Measurements from ENCODE around the gene ADGRL3.
"Not testable (repeated sequence)": the region's sequence is repeated elsewhere in the genome, so short reads cannot be mapped to it uniquely, and the experiment has no call there.

Gene ADGRL3

DNA sequence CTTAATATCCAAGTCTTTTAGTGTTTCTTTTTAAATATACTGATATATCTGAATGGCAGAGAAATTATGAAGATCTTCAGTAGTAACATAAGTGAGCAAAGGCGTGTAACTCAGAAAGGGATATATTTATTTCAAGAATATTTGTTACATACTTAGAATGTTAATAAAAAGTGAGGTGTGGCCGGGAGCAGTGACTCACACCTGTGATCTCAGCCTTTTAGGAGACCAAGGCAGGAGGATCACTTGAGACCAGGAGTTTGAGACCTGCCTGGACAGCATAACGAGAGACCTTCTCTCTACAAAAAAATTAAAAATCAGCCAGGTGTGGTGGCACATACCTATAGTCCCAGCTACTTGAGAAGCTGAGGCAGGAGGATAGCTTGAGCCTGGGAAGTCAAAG, 651.0 kb downstream of the ADGRL3 start:
- no peak for DNase-seq

DNA sequence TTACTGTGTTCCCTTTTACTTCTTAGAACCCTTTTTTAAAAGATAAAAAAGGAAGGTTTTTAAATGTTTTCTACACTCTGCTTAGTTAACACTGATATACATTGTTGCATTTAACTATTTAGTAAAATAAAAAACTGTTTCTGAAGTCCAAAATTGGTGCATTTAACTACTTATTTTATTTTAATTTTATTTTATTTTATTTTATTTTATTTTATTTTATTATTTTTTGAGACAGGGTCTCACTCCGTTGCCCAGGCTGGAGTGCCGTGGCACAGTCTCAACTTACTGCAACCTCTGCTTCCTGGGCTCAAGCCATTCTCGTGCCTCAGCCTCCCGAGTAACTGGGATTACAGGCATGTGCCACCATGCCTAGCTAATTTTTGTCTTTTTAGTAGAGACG, 652.0 kb downstream of the ADGRL3 start:
- DNase-seq, result not testable (repeated sequence)

DNA sequence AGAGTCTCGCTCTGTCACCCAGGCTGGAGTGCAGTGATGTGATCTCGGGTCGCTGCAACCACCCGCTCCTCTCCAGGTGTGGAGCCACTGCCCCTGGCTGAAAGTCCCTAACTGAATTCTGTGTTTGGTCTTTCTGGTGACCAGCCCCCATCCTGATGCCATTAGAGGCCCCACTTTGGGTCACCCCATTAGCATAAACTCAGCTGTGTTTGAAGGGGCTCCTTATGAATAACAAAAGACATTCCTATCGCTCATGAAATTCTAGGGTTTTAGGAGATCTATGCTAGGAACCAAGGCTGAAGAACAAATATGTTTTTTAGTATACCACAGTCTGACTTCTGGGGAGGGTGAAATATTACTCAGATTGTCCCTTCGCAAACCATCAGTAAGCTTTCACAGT, 652.9 kb downstream of the ADGRL3 start:
- no peak for DNase-seq

DNA sequence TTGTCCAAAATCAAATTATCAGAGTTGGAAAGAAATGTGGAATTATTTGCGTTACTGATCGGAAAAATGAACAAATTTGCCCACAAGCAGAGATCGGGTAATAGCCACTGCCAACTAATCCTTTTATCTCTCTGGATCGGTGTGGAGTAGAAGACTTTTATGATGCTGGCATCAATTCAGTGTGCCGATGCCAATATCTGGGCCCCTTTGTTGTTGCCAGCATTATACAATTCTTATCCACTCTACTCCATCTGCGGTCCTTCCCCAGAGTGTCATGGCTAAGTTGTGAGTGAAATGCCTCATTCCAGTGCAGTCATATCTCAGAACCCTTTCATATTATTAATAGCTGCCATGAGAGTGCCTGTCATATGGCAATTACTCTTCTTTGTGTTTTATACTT, 660.2 kb downstream of the ADGRL3 start:
- DNase-seq, result no peak

DNA sequence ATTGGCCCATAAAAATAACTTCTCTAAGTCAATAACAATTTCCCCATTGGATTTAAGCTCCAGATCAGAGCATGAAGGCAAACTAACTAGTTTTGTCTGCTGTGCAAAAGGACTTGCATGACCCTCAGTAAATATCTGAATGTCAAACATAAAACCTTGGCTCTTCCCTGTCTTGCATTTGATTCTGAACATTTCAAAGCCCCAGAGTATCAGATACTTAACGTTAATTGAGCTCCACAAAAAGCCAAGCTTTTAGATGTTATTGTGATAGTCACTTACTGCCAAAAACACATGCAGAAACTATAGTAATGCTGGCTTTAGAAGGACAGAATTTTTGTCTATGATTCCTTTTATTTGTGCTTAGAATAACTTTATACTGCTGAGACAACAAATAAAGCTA, 664.2 kb downstream of the ADGRL3 start:
- no peak for DNase-seq

DNA sequence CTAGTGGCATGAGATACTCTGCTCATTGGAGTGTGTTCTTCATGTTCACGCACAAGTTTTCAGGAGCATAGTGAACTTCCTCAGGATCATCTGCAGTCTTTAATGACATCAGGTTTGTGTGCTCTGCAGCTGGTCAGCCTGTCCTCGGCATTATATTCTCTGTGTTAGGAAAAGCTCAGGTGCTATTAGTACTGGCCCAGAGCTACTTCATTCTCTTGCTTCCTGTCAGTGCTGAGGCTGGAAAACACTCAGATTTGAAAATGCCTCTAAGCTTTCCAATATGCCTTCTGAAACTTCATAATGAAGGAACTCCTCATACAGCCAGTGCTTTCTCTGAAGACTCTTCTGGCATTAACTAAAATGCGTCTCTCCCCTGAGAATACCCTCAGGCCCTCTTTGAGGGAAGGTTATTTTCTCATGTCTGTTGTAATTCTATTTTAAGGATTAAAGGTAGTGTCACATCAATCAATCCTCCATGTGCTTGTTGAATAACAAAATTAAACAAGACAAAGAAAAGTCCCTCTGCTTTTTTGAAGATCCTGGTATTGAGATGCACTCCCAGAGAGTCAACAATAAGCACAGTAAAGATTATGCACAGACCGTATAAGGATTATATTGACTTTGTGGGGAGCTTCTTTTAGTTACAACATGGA, 666.4 kb downstream of the ADGRL3 start:
- no peak for DNase-seq

DNA sequence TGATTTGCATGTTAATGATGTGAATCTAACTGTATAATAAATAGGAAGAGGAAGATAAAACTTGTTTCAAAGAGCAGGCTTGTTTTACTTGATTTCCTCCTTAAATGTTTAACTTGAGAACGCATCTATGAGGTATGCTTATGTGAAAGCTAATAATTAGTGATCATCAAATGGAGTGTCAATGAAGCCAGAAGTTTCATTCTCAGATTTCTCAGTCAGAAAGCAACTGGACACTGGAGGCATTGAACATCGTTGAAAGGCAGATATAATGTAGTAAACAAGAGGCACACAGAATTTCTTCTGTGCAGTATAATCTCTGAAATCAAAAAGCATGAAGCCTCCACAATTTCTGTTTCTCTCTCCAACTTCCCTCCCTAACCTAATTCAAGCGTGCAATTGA, 672.9 kb downstream of the ADGRL3 start:
- DNase-seq, result no peak

DNA sequence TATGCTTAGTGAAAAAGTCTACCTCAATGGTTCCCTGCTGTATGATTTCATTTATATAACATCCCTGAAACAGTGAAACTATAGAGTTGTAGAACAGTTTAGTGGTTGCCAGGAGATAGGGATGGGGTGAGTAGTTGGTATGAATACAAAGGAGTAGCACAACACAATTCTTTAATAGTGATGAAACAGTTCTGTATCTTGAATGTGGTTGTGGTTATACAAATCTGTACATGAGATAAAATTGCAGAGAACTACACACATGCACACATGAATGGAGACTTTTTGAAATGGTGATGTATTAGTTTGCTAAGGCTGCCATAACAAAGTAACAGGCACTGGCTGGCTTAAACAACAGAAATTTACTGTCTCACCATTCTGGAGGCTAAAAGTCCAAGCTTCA, 677.1 kb downstream of the ADGRL3 start:
- DNase-seq, result no peak

DNA sequence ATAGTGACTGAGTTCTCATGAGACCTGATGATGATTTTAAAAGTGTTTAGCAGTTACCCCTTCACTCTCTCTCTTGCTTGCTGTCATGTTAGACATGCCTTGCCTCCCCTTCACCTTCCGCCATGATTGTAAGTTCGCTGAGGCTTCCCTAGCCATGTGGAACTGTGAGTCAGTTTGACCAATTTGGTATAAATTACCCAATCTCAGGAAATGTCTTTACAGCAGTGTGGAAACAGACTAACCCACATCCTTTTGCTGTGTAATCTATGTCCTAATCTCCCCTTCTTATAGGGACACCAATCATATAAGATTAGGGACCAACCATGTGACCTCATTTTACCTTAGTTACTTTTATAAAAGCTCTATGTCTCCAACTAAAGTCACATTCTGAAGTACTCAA, 677.8 kb downstream of the ADGRL3 start:
- no peak for DNase-seq

DNA sequence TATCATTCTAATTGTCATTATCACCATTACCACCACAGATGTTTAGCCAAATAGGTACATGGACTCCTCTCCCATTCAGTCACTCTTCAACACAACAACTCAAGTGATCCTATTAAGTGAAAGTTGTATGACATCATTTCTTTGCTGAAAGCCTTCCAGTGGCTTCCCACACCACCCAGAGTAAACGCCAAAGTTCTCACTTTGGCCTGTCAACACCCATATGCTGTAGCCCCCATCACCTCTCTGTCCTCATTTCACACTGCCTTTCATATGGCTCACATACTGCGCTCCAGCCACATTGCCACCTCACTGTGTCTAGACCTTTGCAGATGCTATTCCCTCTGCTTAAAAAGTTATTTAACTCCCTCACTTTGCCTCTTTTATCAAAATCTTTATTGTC, 682.3 kb downstream of the ADGRL3 start:
- no peak for DNase-seq

DNA sequence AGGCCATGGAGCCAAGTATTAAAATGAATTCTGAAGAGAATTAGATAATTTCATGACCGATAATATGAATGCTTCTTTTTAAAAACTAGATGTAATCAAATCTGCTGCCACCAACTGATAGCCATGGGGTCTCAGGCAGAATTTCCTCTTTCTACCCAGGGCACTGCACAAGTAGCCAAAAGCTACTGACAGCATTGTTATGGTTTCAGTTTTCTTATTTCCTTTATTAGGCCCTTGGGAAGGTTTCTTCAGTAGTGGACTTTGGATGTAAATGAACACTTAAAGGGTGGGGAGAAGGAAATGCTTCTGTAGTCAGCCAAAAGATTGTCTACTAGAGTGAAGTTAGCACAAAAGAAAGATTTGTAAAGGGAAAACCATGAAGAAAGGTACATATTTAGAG, 686.0 kb downstream of the ADGRL3 start:
- DNase-seq, result no peak

DNA sequence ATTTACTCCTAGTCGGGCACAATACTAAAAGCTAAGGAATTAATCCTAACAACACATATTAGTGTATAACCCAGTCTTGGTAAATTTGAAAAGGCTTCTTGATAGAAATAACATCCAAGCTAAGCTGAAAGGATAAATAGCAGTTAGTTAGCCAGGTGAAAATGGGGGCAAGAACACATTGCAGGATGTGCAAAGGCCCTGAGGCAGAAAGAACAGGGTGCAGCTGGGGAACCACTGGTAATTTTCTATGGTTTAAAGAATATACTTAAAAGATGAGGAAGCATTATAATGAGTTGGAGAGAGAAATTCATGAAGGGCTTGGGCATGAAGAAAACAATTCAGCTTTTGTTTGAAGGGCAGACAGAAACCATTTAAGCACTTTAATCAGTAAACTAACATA, 689.0 kb downstream of the ADGRL3 start:
- no peak for DNase-seq

DNA sequence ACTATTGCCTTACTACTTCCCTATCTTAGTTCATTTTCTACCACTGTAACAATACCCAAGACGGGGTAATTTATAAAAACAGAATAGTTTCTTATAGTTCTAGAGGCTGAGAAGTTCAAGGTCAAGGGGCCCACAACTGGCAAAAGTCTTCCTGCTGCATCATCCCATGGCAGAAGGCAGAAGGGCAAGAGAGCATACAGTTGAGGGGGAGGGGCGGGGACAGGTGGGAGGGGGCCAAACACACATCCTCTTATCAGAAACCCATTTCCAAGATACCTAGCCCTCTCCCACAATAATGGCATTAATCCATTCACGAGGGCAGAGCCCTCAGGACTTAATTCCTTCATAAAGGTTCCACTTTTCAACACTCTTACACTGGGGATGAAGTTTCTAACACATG, 690.2 kb downstream of the ADGRL3 start:
- no peak for DNase-seq

DNA sequence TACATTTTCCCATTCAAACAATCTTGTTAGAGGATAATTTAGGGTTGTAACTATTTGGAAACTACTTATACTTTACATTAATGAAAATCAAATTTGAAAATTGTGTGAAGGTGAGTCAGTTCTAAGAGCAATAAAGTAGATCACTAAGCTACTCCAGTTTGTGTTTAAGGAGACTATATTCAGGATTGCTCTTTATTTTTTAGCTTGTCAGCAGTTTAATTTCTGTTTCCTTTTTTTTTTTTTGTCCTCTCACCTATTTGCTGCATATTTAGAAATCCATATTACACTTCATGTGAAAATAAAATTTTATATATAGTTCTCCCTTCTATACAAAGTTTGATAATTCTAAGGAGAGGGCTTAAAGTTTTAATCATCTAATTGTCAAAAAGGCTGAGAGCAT, 691.8 kb downstream of the ADGRL3 start:
- DNase-seq, result no peak

DNA sequence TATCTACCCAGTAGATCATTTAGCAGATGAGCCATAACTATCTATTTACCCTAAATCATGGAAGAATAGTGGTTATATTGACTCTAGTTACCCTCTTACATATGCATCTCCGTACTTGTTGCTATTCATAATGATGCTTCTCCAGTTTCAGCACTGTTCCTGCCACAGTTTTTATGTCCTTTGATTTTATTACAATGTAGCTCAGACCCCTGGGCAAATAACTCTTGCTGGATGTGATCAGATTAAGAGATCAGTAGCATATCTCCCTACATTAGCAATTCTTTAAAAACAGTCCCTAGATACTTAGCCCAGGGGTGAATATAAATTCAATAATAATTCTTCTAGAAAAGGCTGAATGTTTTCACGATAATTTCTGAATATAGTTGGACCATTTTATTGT, 696.5 kb downstream of the ADGRL3 start:
- DNase-seq, result no peak

DNA sequence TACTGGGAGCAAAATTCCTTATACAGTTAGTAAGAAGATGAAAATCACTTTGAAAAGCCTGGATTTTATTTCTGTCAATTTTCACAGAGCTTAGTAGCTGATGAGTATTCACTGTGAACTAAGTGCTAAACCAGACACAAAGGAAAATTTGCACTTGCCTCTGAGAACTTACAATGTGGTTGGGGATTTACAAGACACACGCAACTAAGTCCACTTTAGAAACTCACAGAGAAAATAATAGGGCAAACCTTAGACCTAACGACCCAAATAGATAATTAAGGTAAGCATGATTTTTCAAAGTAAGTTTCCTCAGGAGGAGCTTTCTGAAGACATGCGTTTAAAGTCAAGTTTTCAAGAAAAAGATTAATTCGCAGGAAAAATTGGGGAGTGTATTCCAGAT, 708.9 kb downstream of the ADGRL3 start:
- DNase-seq, result no peak

DNA sequence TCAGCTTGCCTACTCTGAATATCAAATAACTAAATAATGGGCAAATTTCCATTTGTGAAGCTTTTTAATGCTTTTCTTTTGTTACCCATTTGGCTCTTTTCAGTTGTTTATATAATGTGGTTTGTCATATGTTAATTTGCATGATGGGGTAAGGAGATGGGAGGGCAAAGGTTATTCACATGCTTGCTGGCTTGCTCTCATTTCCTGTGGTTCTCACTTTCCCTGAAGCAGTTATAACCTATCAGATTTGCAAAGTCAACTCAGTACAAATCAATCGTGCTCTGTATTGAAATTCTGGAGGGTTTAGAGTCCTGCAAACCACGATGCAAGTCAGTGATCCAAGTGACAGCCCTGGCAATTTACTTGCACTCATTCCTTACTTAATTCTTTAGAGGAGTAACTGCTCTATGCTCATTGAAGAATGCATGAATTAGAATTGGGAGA, 711.2 kb downstream of the ADGRL3 start:
- no peak for DNase-seq

DNA sequence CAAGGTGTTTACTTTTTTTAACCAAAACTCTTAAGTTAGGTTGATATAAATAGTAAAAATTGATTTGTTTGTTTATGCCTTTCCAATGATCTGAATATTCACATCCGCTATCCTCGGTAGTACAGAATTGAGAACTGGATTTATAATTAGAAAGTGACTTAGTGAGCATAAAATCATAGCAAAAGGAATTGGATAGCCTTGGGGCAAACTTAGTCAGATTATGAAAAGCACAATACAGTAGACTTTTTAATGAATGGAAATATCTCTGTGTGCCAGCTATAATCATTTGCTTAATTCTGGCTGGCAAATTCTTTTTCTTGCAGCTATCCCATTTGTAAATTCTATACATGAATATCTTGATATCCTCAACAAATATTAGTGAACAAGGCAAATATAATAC, 713.5 kb downstream of the ADGRL3 start:
- no peak for DNase-seq

DNA sequence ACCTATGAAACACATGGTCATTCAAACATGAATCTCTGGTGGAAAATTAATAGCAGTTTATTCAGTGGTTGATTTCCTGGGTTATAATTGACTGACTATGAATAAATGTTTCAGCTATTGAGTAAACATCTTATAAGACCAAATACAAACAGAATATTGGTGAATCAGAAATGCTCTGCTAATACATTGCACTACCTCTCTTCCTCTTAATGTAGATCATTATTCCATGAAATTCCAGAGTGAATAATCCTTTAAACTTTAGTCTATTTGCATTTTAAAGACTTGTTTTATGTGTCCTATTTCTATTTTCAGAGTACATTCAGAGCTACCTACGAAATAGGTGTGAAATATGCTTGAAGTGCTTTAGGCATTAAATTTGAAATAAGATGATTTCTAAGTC, 715.4 kb downstream of the ADGRL3 start:
- no peak for DNase-seq

DNA sequence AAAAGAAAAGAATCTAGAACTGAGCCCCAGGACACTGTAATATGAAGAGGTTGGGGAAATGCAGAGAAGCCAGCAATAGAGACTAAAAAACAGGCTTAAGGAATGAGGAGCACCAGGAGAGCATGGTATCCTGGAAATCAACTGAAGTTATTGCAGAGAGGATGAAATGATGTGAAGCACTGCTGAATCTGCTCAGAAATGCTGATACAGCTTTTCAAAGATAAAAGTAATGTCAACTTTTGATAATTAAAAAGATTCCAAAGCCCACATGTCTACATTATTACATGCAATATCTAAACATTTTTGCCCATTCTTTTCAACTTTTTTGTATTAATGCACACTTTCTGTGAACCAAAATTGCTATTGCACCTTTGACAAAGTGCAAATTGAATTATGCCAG, 718.4 kb downstream of the ADGRL3 start:
- DNase-seq, result no peak

DNA sequence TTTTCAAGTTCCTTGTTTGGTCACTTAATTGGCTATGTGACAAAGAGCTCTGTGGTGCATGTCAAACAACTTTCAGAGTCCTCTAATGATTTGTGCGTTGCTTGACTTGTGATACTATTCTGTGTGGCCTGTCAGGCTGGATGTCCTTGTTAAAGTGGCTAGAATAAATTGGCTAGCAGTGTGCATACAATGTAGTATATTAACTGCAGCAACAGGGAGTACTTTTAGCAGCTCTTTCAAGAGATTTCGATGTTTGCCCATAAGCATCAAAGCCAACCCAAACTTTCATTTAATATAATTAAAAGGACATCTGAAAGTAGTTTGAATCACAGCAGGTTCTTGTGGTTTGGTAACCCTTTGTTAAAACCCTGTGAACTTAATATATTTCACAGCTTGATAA, 718.9 kb downstream of the ADGRL3 start:
- DNase-seq, result no peak

DNA sequence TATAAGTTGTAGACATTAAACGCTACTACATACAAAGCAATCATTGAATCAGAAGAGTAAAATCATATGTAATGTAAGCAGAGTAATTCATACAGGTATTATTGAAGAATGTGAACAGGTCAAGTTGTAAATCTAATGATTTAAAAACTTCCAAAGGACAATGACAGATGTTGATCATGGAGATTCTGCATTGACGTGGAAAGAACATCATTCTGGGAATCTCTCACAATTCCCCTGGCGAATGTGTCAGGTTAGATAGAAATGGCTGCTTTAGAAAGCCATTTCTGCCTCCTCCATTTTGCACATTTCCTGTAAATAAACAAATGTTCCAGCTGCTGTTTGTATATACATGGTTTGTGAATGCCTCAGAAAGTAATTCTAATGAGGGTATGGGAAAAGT, 719.4 kb downstream of the ADGRL3 start:
- DNase-seq, result no peak

DNA sequence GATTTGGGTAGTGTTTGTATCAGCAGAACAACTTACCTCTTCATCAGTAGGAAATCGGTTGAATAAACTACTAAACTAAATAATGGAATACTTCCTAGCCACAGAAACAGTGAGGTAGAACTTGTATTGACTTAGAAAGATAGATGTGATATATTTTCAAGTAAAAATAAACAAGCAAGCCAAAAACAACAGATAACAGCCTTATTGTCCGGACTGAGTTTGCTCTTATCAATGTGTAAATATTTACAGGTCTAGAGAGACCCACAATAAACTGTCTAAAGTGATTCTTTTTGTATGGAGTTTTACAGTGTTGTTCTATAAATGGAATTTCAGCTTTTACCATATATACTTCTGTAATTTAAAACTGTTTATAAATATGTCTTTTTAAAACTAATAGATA, 721.8 kb downstream of the ADGRL3 start:
- no peak for DNase-seq

DNA sequence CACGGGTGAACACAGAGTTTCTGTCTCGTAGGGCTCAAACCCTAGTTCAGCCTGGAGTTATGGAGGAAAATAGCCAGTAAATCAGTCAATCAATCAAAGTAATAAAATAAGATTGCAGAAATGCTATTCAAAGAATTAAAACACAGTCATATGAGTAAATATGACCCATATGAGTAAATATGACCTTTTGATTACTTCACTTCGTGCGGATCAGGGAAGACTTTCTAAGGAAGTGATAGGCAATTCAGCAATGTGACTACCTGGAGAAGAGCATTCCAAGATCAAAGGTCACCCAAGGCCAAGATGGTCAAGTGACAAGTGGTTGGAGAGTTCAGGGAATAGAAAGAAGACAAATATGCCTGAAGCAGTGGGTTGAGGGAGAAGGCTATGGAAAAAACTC, 722.6 kb downstream of the ADGRL3 start:
- DNase-seq, result no peak

DNA sequence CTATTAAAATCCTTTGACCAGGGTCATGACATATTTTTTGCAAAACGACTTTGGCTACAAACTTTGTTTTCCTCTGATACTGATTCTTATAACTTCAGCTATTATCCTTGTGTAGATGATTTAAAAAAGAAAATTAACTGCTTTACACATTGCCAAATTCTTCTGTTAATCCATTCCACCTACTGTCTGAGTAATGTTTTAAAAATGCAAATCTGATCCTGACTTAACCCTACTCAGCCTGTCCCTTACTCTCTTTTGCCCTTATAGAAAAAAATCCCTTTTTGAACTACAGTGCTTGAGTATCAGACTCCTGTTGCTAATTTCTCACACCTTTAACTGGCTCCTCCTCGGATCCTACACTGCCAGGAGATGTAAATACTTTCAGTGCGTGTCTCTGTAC, 723.1 kb downstream of the ADGRL3 start:
- no peak for DNase-seq

DNA sequence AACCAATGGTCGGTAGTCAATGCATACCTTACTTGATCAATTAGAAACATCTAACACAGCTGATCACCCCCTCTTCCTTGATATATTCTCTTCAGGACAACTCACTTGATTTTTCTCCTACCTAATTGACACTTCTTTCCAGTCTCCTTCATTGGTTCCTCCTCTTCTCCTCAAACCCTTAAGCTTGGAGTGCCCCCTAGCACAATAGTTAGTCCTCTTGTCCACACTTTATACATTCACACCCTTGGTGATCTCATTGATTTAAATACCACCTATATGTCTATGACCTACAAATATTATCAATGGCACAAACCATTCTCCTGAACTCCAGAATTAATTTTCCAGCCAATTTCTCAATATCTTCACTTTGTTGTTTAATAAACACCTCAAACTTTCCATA, 724.0 kb downstream of the ADGRL3 start:
- no peak for DNase-seq
